Stimulated activated naive CD4-positive, alpha-beta T cell (primary cell): Measurements from ENCODE around the gene TPRN.

Experiments used
- DNase-seq, 6 experiments: peaks; one replicate each; lab custom pipeline; 2025; lab: John Stamatoyannopoulos, UW

Gene TPRN

GRCh38 chr9:137173796-137174664 lies 26.5 kb downstream of the TPRN start:
- no peak for DNase-seq

GRCh38 chr9:137172901-137173795 lies 27.4 kb downstream of the TPRN start:
- DNase-seq = no peak

- DNase-seq = no peak
Observed at GRCh38 chr9:137171149-137171900, 29.2 kb downstream of the TPRN start.

GRCh38 chr9:137170486-137171148 lies 29.9 kb downstream of the TPRN start:
- DNase-seq = no peak

- DNase-seq = no peak
Observed at GRCh38 chr9:137169896-137170358, 30.6 kb downstream of the TPRN start, which contains the start of gene LRRC26. LRRC26 (minus strand) TSS chr9:137170051; CDS start chr9:137169943, 108 bp downstream.

- no peak for DNase-seq
Observed at GRCh38 chr9:137168904-137169856, 31.4 kb downstream of the TPRN start.

- no peak for DNase-seq
Observed at GRCh38 chr9:137168573-137168903, 32.0 kb downstream of the TPRN start.

GRCh38 chr9:137167747-137168572 lies 32.6 kb downstream of the TPRN start:
- DNase-seq = no peak

- no peak for DNase-seq
Observed at GRCh38 chr9:137167277-137167746, 33.2 kb downstream of the TPRN start.

GRCh38 chr9:137166380-137167229 lies 33.9 kb downstream of the TPRN start:
- no peak for DNase-seq

- DNase-seq = no peak
Observed at GRCh38 chr9:137165250-137165836, 35.2 kb downstream of the TPRN start.

GRCh38 chr9:137164370-137165249 lies 35.9 kb downstream of the TPRN start:
- no peak for DNase-seq

GRCh38 chr9:137163805-137164204 lies 36.7 kb downstream of the TPRN start:
- DNase-seq = no peak

GRCh38 chr9:137163365-137163715 lies 37.2 kb downstream of the TPRN start:
- no peak for DNase-seq

- DNase-seq = no peak
Observed at GRCh38 chr9:137162505-137163364, 37.8 kb downstream of the TPRN start.
